AG09319 (cell line): ENCODE data around the gene DNAAF5.

Experiments
- DNase-seq: peaks from one replicate; pipeline ENCODE4 v3.0.0-alpha.2; 2010; ENCODE audit warnings: low read depth; ENCODE audit errors: extremely low read depth
- TF ChIP-seq, protein P1 (sequence below): IDR thresholded peaks from 2 replicates; pipeline ENCODE4 v1.5.1; 2011; ENCODE audit warnings: low read depth, mild to moderate bottlenecking, inconsistent platforms, low read length, moderate library complexity

Gene DNAAF5

GRCh38 chr7:770336-770735, 43.8 kb downstream of the DNAAF5 start:
- TF ChIP-seq, protein P1, sequence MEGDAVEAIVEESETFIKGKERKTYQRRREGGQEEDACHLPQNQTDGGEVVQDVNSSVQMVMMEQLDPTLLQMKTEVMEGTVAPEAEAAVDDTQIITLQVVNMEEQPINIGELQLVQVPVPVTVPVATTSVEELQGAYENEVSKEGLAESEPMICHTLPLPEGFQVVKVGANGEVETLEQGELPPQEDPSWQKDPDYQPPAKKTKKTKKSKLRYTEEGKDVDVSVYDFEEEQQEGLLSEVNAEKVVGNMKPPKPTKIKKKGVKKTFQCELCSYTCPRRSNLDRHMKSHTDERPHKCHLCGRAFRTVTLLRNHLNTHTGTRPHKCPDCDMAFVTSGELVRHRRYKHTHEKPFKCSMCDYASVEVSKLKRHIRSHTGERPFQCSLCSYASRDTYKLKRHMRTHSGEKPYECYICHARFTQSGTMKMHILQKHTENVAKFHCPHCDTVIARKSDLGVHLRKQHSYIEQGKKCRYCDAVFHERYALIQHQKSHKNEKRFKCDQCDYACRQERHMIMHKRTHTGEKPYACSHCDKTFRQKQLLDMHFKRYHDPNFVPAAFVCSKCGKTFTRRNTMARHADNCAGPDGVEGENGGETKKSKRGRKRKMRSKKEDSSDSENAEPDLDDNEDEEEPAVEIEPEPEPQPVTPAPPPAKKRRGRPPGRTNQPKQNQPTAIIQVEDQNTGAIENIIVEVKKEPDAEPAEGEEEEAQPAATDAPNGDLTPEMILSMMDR = no peak
- DNase-seq = no peak

DNA sequence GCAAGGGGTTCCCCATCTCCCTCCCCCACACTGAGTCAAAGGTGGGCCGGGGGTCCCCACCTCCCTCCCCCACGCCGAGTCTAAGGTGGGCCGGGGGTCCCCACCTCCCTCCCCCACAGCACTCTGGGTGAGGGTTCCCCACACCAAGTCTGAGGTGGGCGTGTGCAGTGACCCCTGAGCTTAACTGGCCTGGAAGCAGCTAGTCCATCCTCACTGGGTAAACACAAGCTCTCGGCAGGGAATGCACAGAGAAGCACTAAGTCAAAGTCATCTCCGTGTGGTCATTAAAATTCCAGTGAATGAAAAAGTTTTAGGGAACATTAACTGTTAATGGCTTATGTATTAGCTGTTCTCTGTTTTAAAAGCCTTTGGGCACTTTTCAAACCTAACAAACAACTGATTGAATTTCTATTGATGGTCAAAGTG, 44.3 kb downstream of the DNAAF5 start:
- no peak for DNase-seq
- TF ChIP-seq, protein P1 = no peak

DNA sequence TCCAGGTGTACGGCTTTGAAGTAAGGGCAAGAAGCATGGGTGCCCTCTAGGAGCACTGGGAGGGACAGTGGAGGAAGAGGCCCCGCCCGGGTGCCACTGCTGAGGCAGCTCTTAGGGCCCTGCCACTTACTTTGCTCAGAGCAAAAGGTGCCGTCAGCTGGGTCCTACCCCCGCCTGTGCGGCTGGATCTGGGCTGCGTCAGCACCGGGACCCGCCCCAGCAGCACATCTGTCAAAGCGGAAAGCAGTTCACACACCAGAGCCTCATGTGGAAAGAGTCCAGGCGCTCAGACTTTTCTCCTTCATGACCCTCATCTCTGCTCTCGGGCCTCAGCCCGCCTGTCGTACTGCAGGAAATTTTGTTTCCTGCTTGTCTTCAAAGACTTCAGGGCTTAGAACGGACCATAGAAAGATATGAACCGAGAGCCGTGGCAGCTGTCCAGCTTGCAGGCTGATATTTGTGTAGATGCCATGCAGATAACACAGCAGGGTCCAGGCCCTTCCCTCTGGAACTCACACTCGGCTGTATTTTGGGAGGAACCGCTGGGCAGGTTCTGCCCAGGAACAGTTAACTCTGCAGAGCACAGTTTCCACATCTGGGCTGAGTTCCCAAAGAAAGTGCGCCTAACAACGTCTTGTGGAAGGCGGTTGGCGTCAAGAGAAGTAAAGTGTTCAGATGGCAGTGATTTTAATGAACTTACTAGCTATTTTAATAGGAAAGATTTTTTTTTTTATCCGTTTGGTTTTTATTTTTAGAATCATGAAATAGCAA, 44.9 kb downstream of the DNAAF5 start:
- TF ChIP-seq, protein P1 = no peak
- no peak for DNase-seq

- TF ChIP-seq, protein P1 = no peak
- DNase-seq = no peak
These were observed 45.5 kb downstream of the DNAAF5 start for GRCh38 chr7:772005-772294.

- DNase-seq = no peak
- TF ChIP-seq, protein P1 = no peak
These were observed 45.9 kb downstream of the DNAAF5 start for GRCh38 chr7:772392-772791.

GRCh38 chr7:772861-773621, 46.5 kb downstream of the DNAAF5 start:
- no peak for DNase-seq
- TF ChIP-seq, protein P1 = no peak

- TF ChIP-seq, protein P1 = no peak
- no peak for DNase-seq
These were observed 47.1 kb downstream of the DNAAF5 start for GRCh38 chr7:773622-773915.
